Measurements from ENCODE around the gene MUS81. TPM values are rescaled to one million over a fixed set of nuclear protein-coding genes. Genes with fewer than 3 reads are reported as not detected.

MUS81 gene, protein sequence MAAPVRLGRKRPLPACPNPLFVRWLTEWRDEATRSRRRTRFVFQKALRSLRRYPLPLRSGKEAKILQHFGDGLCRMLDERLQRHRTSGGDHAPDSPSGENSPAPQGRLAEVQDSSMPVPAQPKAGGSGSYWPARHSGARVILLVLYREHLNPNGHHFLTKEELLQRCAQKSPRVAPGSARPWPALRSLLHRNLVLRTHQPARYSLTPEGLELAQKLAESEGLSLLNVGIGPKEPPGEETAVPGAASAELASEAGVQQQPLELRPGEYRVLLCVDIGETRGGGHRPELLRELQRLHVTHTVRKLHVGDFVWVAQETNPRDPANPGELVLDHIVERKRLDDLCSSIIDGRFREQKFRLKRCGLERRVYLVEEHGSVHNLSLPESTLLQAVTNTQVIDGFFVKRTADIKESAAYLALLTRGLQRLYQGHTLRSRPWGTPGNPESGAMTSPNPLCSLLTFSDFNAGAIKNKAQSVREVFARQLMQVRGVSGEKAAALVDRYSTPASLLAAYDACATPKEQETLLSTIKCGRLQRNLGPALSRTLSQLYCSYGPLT
- total RNA-seq (2022; extraction: Qiagen RNA extraction), result 24.8 to 34.3 TPM (median 33.8 TPM) in 5 replicates

GRCh38 chr11:65860278-65861164 lies at the start of gene MUS81:
MUS81 (plus strand) TSS chr11:65860433; CDS start chr11:65860754, 321 bp downstream.

DNA sequence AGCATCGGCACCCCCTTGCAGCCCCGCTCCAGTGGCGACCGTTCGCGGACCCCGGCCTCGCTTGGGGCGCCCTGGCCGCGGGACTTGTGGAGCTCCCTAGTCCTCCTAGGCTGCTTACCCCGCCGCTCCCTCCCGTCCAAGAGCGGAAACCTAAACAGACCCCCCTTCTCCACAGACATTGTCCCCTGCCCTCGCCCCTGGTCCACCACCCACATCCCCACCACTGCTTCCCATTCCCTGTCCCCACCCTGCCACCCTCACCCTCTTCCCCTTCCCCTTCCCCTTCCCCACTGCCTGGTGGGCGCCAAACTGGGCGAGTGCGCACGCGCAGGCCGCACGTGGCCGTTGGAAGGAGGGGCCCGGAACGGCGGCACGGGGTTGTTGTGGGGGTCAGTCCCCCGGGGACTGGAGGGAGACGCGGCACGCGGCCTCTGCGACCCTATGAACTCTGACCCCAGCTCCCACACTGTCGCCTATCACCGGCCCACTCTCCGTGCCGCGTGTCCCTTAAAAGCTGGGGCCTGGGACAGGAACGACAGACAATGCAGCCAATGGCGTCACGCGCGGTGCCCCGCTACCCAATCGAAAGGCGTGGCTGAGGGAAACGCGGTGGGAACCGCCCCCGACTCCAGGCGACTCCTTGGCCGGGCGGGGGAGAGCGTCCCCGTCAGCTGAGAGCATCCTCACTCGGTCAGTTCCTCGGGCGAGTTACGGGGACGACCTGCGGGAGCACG lies 26.8 kb upstream of the MUS81 start, which contains the start of gene SNX32:
SNX32 (plus strand) TSS at position 667 of the 734 bp plus-strand sequence. CDS start 103 bp downstream, outside the sequence.

DNA sequence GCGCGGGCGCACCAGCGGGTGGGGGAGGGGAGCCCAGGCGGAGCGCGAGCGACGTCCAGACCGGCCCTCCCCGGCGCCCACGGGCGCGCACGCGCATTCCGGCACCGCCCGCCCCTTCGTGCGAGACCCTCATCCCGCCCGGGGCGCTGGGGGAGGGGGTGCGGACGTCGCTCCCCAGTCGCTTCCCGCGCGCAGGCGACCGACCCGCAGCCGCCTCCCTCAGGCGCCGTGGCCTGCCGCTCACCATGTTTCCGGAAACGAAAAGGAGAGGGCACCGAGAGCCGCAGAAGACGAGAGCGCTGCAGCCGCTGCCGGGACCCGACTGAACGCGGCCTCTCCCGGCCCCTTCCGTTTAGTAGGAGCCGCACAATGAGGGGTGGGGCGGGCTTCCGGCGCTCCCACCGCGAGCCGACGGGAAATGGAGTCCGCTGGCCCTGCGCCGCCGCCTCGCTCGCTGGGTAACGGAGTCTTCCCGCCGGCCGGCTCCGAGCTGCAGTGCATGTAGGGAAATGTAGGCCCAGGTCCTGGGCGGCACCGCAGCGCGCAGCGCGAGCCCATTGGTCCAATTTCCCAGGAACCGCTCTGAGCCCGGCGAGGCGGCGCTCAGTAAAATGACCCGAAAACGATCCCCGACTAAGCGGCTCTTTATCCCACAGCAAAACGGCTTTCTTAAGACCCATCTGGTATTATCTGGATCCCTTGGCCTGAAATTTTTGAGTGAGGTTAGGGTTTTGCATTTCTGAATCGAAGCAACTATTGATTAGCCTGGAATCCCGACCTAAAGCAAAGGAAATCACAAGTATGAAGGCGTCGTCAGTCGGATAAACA lies 2.2 kb upstream of the MUS81 start, which contains the start of gene CFL1:
CFL1 (minus strand) TSS at position 328 of the 828 bp plus-strand sequence; CDS start at position 247, 81 bp downstream.

GRCh38 chr11:65872586-65873317 lies 12.5 kb downstream of the MUS81 start, which contains the start of gene EFEMP2:
EFEMP2 (minus strand) TSS chr11:65872800; CDS start chr11:65872354, 446 bp downstream.

GRCh38 chr11:65879617-65880016 lies 19.4 kb downstream of the MUS81 start, which contains the start of gene CTSW:
CTSW (plus strand) TSS chr11:65879837; CDS start chr11:65879855, 18 bp downstream.

GRCh38 chr11:65888163-65888814 lies 28.1 kb downstream of the MUS81 start, which contains the start of gene FIBP:
FIBP (minus strand) TSS chr11:65888471; CDS start chr11:65888418, 53 bp downstream.

DNA sequence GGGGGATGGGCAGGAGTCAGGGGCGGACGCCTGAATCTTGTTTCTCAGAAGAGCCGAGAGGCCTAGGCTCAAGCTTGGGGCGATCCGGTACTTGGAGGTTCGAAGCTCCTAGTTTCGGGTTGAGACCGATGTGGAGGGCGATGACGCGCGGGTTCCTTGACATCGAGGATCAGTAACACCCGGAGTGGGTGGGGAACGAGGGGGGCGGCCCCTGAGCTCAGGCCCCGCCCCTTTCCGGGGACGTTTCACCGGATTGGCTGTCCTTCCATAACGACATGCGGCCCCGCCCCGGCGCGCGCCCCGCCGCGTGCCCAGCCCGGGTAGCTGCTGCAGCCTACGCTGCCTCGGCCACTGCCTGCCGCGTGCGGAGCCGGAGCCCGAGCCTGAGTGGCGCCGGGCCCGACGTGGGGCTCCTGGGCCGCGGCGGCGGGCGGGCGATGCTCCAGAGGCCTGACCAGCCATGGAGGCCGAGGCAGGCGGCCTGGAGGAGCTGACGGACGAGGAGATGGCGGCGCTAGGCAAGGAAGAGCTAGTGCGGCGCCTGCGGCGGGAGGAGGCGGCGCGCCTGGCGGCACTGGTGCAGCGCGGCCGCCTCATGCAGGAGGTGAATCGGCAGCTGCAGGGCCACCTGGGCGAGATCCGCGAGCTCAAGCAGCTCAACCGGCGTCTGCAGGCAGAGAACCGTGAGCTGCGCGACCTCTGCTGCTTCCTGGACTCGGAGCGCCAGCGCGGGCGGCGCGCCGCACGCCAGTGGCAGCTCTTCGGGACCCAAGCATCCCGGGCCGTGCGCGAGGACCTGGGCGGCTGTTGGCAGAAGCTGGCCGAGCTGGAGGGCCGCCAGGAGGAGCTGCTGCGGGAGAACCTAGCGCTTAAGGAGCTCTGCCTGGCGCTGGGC lies 30.3 kb downstream of the MUS81 start, which contains the start of gene CCDC85B:
CCDC85B (plus strand) TSS at position 350 of the 895 bp plus-strand sequence; CDS start at position 461, 111 bp downstream.

DNA sequence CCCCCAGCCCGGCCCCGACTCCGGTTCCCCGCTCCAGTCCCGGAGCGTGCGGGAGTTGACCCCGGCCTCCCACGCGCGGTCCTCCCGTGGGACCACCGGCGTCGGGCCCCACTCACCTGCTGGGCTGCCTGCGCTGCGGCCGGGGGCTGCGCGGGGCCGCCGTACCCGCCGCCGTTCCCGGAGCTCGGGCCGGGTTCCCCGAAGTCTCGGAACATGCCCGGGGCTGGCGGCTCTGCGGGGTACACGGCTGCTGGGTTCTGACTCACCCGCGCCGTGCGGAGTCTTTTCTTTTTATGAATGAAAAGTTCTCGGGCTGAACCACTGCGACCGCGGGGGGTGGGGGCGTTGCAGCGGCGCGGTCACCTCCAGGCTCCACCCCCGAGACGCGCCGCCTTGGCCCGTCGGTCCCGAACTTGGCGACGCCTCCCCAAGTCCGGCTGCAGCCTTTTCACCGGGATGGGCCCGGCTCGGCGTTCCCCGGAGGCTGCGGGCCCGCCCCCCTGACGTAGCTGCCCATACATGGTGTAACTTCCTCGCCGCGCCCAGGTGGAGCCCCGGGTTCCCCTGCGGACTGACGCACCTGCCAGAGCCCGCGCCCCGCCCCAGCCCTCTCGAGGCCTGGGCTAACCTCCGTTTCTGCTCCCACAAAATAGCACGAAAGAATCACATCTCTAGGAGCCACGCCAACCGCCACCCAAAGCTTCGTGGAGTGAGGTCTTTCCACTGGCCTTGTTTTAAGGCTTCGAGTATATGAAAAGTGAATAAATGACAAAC lies 40.1 kb downstream of the MUS81 start, which contains the start of gene FOSL1:
FOSL1 (minus strand) TSS at position 264 of the 774 bp plus-strand sequence; CDS start at position 215, 49 bp downstream.

Other genes with a start within 250 kb of the MUS81 start
- gene MAP3K11, start 246.2 kb upstream of the MUS81 start, total RNA-seq (2022; extraction: Qiagen RNA extraction), result 40.5 to 47.5 TPM (median 45.0 TPM) in 5 replicates
- 31.4 to 36.0 TPM (median 32.1 TPM) in 5 replicates for gene PCNX3, start 244.7 kb upstream of the MUS81 start, total RNA-seq (2022; extraction: Qiagen RNA extraction)
- gene SIPA1, start 222.3 kb upstream of the MUS81 start, total RNA-seq (2022; extraction: Qiagen RNA extraction), result 12.9 to 19.7 TPM (median 16.4 TPM) in 5 replicates
- gene RELA, start 197.5 kb upstream of the MUS81 start, total RNA-seq (2022; extraction: Qiagen RNA extraction), result 66.4 to 76.8 TPM (median 74.4 TPM) in 5 replicates
- gene KAT5, start 148.2 kb upstream of the MUS81 start, total RNA-seq (2022; extraction: Qiagen RNA extraction), result 41.2 to 52.5 TPM (median 50.4 TPM) in 5 replicates
- 23.6 to 51.8 TPM (median 47.4 TPM) in 5 replicates for gene RNASEH2C, start 139.6 kb upstream of the MUS81 start, total RNA-seq (2022; extraction: Qiagen RNA extraction)
- 8.5 to 11.9 TPM (median 10.8 TPM) in 5 replicates for gene AP5B1, start 79.5 kb upstream of the MUS81 start, total RNA-seq (2022; extraction: Qiagen RNA extraction)
- 0.03 to 0.13 TPM (median 0.08 TPM) in 3 of 5 replicates, not detected in the others for gene OVOL1, start 73.4 kb upstream of the MUS81 start, total RNA-seq (2022; extraction: Qiagen RNA extraction)
- 0.06 to 0.11 TPM (median 0.08 TPM) in 3 of 5 replicates, not detected in the others for gene SNX32, start 26.5 kb upstream of the MUS81 start, total RNA-seq (2022; extraction: Qiagen RNA extraction)
- 1,998 to 2,345 TPM (median 2,265 TPM) in 5 replicates for gene CFL1, start 2.3 kb upstream of the MUS81 start, total RNA-seq (2022; extraction: Qiagen RNA extraction)
- gene EFEMP2, start 12.4 kb downstream of the MUS81 start, total RNA-seq (2022; extraction: Qiagen RNA extraction), result 0.78 to 1.3 TPM (median 0.94 TPM) in 5 replicates
- gene CTSW, start 19.4 kb downstream of the MUS81 start, total RNA-seq (2022; extraction: Qiagen RNA extraction), result 0.06 to 0.13 TPM (median 0.09 TPM) in 3 of 5 replicates, not detected in the others
- gene FIBP, start 28.0 kb downstream of the MUS81 start, total RNA-seq (2022; extraction: Qiagen RNA extraction), result 70.0 to 85.8 TPM (median 82.0 TPM) in 5 replicates
- 18.2 to 42.2 TPM (median 39.0 TPM) in 5 replicates for gene CCDC85B, start 30.2 kb downstream of the MUS81 start, total RNA-seq (2022; extraction: Qiagen RNA extraction)
- 97.6 to 169 TPM (median 123 TPM) in 5 replicates for gene FOSL1, start 40.0 kb downstream of the MUS81 start, total RNA-seq (2022; extraction: Qiagen RNA extraction)
- gene C11orf68, start 58.6 kb downstream of the MUS81 start, total RNA-seq (2022; extraction: Qiagen RNA extraction), result 36.2 to 49.2 TPM (median 42.8 TPM) in 5 replicates
- gene DRAP1, start 59.0 kb downstream of the MUS81 start, total RNA-seq (2022; extraction: Qiagen RNA extraction), result 154 to 246 TPM (median 196 TPM) in 5 replicates
- gene TSGA10IP, start 85.0 kb downstream of the MUS81 start, total RNA-seq (2022; extraction: Qiagen RNA extraction), result not detected in 5 replicates
- gene SART1, start 101.3 kb downstream of the MUS81 start, total RNA-seq (2022; extraction: Qiagen RNA extraction), result 43.5 to 63.3 TPM (median 54.0 TPM) in 5 replicates
- gene EIF1AD, start 141.7 kb downstream of the MUS81 start, total RNA-seq (2022; extraction: Qiagen RNA extraction), result 36.3 to 54.2 TPM (median 37.8 TPM) in 5 replicates
- 350 to 491 TPM (median 479 TPM) in 5 replicates for gene BANF1, start 142.1 kb downstream of the MUS81 start, total RNA-seq (2022; extraction: Qiagen RNA extraction)
- gene CST6, start 151.6 kb downstream of the MUS81 start, total RNA-seq (2022; extraction: Qiagen RNA extraction), result not detected in 5 replicates
- gene CATSPER1, start 166.0 kb downstream of the MUS81 start, total RNA-seq (2022; extraction: Qiagen RNA extraction), result 0.98 to 1.4 TPM (median 1.3 TPM) in 5 replicates
- not detected in 5 replicates for gene GAL3ST3, start 188.7 kb downstream of the MUS81 start, total RNA-seq (2022; extraction: Qiagen RNA extraction)
- gene SF3B2, start 191.9 kb downstream of the MUS81 start, total RNA-seq (2022; extraction: Qiagen RNA extraction), result 162 to 202 TPM (median 169 TPM) in 5 replicates
- 57.6 to 92.8 TPM (median 81.4 TPM) in 5 replicates for gene PACS1, start 209.8 kb downstream of the MUS81 start, total RNA-seq (2022; extraction: Qiagen RNA extraction)

All from A549 treated with Hydrocortisone at 1 μM for 4 hours (cell line).